Muscle of leg (tissue), 11 donors: Measurements from ENCODE around the gene PCDHGA8. TPM values are rescaled to one million over a fixed set of nuclear protein-coding genes. Genes with fewer than 3 reads are reported as not detected.
"Not testable (repeated sequence)": the region's sequence is repeated elsewhere in the genome, so short reads cannot be mapped to it uniquely, and the experiment has no call there.

ENCODE experiments used
- DNase-seq: peaks from one replicate; pipeline ENCODE4 v3.0.0; 2013
- H3K27ac ChIP-seq: one replicate; pipeline ENCODE4 v1.5.1; 2013; ENCODE audit warnings: mild to moderate bottlenecking, low read length, control low read depth
- H3K27me3 ChIP-seq: one replicate; pipeline ENCODE4 v1.6.1; 2013; ENCODE audit warnings: low read length; ENCODE audit not compliant: control insufficient read depth, insufficient read depth
- H3K36me3 ChIP-seq: one replicate; pipeline ENCODE4 v1.6.1; 2013; ENCODE audit warnings: low read length; ENCODE audit not compliant: control insufficient read depth, insufficient read depth
- H3K4me1 ChIP-seq: one replicate; pipeline ENCODE4 v1.6.1; 2013; ENCODE audit warnings: low read length; ENCODE audit not compliant: control insufficient read depth, insufficient read depth
- H3K4me3 ChIP-seq: one replicate; pipeline ENCODE4 v1.5.1; 2013; ENCODE audit warnings: low read length, control low read depth
- H3K9me3 ChIP-seq: replicated peaks from 2 replicates; pipeline ENCODE4 v1.6.1; 2013; ENCODE audit warnings: low read depth, low read length; ENCODE audit not compliant: control insufficient read depth
- WGBS: methylation state at CpG from one replicate; pipeline ENCODE4 v1.1.5; 2013; ENCODE audit warnings: missing lambda C conversion rate; ENCODE audit not compliant: insufficient coverage; 5-methylcytosine and 5-hydroxymethylcytosine counted together
- polyA plus RNA-seq, 8 donors: library from polyadenylated mRNA; unstranded; fragments of 120-200 nt; gene quantifications; one replicate each; pipeline versions ENCODE4 v1.2.1 to v1.2.3, GENCODE V29; 2013; ENCODE audit warnings: inconsistent platforms in 1 of 8, low replicate concordance in 1 of 8; ENCODE audit not compliant: insufficient read length in 8 of 8, insufficient read depth in 1 of 8
- total RNA-seq: library from RNA; stranded (reverse); fragments of 120-200 nt; gene quantifications from one replicate; pipeline ENCODE4 v1.2.4, GENCODE V29; 2013

PCDHGA8 gene
- total and polyA plus RNA-seq, 9 donors: 0.31 to 1.6 (median 0.64) TPM

GRCh38 chr5:141369994-141370848 lies 22.2 kb upstream of the PCDHGA8 start, which contains the start of gene PCDHGB3:
PCDHGB3 (plus strand) TSS chr5:141370242; CDS start chr5:141370395, 153 bp downstream.
- H3K27ac ChIP-seq: no peak within 1 kb of the TSS
- H3K9me3 ChIP-seq: peaks cover 61% of the 10 kb centered on the region
- 21% methylated on average over 20 of the region's 32 CpGs for WGBS

GRCh38 chr5:141371572-141372475 lies 20.6 kb upstream of the PCDHGA8 start:
- WGBS: 50% methylated on average over 68 of the region's 69 CpGs
- Histone ChIP-seq H3K27me3 (peaks cover 21% of the 10 kb centered on the region), H3K27ac (no peak overlapping the region), H3K4me3 (no peak overlapping the region), H3K36me3 (no peaks in the 10 kb centered on the region), H3K4me1 (no peaks in the 10 kb centered on the region), H3K9me3 (peaks cover 60% of the 10 kb centered on the region)
- DNase-seq: no peak

More at GRCh38 chr5:141369994-141370848, 22.2 kb upstream of the PCDHGA8 start, which contains the start of gene PCDHGB3:
- Histone ChIP-seq H3K36me3 (no peaks in the 10 kb centered on the region), H3K4me1 (no peaks in the 10 kb centered on the region), H3K27me3 (peaks cover 22% of the 10 kb centered on the region), H3K4me3 (no peak within 1 kb of the TSS)
- DNase-seq: peak; percentile 5

- DNase-seq: peak; percentile 17
- H3K36me3 ChIP-seq: no peaks in the 10 kb centered on the region
- H3K9me3 ChIP-seq: peaks cover 72% of the 10 kb centered on the region
- H3K4me1 ChIP-seq: no peaks in the 10 kb centered on the region
- H3K27me3 ChIP-seq: peaks cover 21% of the 10 kb centered on the region
- H3K27ac ChIP-seq: no peak within 1 kb of the TSS
- 13% methylated on average over 26 of the region's 27 CpGs for WGBS
- H3K4me3 ChIP-seq: peak within 1 kb of the TSS; percentile 30
Observed at GRCh38 chr5:141373673-141374317, 18.6 kb upstream of the PCDHGA8 start, which contains the start of gene PCDHGA6. PCDHGA6 (plus strand) TSS chr5:141373891; CDS start chr5:141374084, 193 bp downstream.

- peaks cover 72% of the 10 kb centered on the region for H3K9me3 ChIP-seq
- no peak overlapping the region for H3K27ac ChIP-seq
- no peak for DNase-seq
- H3K4me3 ChIP-seq: no peak overlapping the region
- H3K36me3 ChIP-seq: no peaks in the 10 kb centered on the region
- H3K4me1 ChIP-seq: no peaks in the 10 kb centered on the region
- peaks cover 21% of the 10 kb centered on the region for H3K27me3 ChIP-seq
- 76% methylated on average over 12 of the region's 14 CpGs for WGBS
Observed at GRCh38 chr5:141374627-141375026, 17.8 kb upstream of the PCDHGA8 start.

- H3K27me3 ChIP-seq: peaks cover 18% of the 10 kb centered on the region
- not testable (repeated sequence) for H3K36me3 ChIP-seq, H3K27ac ChIP-seq, H3K4me3 ChIP-seq, H3K4me1 ChIP-seq, DNase-seq
- 65% methylated on average over 32 of the region's 48 CpGs for WGBS
- peaks cover 66% of the 10 kb centered on the region for H3K9me3 ChIP-seq
Observed at GRCh38 chr5:141375444-141376155, 16.8 kb upstream of the PCDHGA8 start.

GRCh38 chr5:141382469-141383294 lies 9.8 kb upstream of the PCDHGA8 start, which contains the start of gene PCDHGA7:
PCDHGA7 (plus strand) TSS chr5:141382742; CDS start chr5:141382900, 158 bp downstream.
- no peaks in the 10 kb centered on the region for H3K4me1 ChIP-seq
- peaks cover 5% of the 10 kb centered on the region for H3K27me3 ChIP-seq
- peak within 1 kb of the TSS; percentile 22 for H3K4me3 ChIP-seq
- H3K27ac ChIP-seq: no peak within 1 kb of the TSS
- DNase-seq: peak; percentile 4
- H3K36me3 ChIP-seq: no peaks in the 10 kb centered on the region
- 13% methylated on average over 24 of the region's 37 CpGs for WGBS
- H3K9me3 ChIP-seq: peaks cover 71% of the 10 kb centered on the region

- 42% methylated on average over 9 of the region's 21 CpGs for WGBS
- H3K9me3 ChIP-seq: peaks cover 70% of the 10 kb centered on the region
Observed at GRCh38 chr5:141383345-141383744, 9.1 kb upstream of the PCDHGA8 start.

GRCh38 chr5:141384471-141385267 lies 7.8 kb upstream of the PCDHGA8 start:
- H3K4me1 ChIP-seq: no peaks in the 10 kb centered on the region
- WGBS: 67% methylated on average over 38 of the region's 43 CpGs
- H3K4me3 ChIP-seq: no peak overlapping the region
- peaks cover 79% of the 10 kb centered on the region for H3K9me3 ChIP-seq
- peaks cover 7% of the 10 kb centered on the region for H3K27me3 ChIP-seq
- no peak overlapping the region for H3K27ac ChIP-seq
- no peaks in the 10 kb centered on the region for H3K36me3 ChIP-seq
- no peak for DNase-seq

More at GRCh38 chr5:141383345-141383744, 9.1 kb upstream of the PCDHGA8 start:
- H3K27ac ChIP-seq: no peak overlapping the region
- peaks cover 5% of the 10 kb centered on the region for H3K27me3 ChIP-seq
- no peak for DNase-seq
- no peak overlapping the region for H3K4me3 ChIP-seq
- H3K36me3 ChIP-seq: no peaks in the 10 kb centered on the region
- no peaks in the 10 kb centered on the region for H3K4me1 ChIP-seq
